ENCODE data around the gene MS4A10.
"Not testable (repeated sequence)": the region's sequence is repeated elsewhere in the genome, so short reads cannot be mapped to it uniquely, and the experiment has no call there.

MS4A10 gene

DNA sequence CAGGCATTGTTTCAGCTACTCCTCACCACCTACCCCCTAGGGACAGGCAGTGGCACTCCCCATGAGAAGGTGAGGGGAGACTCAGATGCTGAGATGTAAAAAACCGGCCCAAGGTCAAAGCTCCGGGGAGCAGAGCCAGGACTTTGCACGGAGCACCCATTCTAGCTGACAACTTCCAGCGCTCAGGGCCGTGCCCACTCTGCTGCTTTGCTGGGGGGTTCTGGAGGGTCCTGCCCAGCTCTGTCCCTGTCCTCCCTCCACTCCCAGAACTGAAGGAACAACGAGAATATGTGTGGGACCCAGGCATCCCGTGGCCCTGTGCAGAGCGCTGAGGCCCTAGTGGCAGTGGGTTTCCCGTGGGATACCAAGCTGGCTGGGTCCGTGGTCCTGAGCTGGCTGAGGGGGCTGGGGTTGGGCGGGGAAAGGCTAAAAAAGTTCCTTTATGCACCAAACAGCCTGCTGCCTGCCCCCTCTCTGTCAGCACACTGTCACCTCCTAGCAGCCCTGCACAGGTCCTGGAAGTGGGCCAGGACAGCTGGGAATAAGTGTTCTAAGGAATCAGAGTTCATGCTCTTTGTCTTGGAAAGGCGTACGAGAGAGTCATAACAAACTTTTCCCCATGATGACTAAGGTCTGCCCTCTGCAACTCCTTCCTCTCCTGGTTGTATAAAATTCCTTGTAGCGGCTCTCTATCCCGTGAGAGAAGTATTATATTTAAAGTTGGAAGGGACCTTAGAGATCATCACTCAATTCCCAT is 1.9 kb downstream of the MS4A10 start:
- no peak for DNase-seq (ENCODE audit: low read depth)

DNA sequence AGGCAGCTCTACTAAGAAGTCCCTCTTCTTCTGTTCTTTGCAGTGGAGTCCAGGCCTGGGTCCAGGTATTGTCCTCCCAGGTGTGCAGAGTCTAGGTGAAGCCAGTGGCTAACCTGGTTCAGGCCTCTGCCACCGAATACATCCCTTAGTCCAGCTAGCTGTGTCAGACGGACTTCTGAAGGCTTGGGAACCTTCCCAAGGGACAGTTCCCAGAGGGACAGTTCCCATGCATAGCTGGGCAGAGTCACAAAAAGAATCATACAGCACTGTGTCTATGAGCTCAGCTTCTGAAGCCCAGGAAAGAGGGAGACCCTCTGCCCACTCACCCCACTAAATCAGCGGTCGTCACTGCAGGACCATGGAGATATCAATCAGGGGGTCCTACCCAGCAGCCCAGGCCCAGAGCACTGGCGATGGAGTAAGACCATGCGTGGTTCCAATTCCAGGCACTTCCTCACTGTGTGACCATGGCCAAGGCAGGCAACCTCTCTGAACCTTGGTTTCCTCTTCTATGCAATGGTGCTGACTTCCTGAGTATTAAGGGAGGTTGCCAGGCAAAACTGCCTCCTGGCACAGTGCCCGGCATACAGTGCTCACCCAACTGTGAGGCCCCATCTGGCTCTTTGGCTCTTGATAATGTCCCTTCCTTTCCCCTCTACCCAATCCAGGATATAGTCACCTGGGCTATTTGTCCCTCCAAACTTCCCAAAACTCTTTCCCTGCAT is 3.4 kb downstream of the MS4A10 start:
- no peak for DNase-seq (ENCODE audit: low read depth)

DNA sequence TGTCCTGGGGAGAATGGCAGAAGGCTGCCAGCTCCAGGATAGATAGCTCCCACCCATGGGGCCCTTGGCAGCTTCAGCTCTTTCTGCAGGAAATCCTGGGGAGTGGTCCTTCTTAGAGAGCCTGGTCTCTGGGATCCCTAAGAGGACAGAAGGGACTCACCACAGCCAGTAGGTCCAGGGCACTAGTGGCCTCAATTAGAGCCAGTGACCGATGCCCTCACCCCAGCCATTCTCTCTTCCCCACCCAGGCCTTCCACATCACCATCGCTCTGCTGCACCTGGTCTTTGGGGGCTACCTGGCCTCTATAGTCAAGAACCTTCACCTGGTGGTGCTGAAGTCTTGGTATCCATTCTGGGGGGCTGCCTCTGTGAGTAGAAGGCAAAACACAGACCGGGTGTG is 5.6 kb downstream of the MS4A10 start:
- no peak for DNase-seq (ENCODE audit: low read depth)

DNA sequence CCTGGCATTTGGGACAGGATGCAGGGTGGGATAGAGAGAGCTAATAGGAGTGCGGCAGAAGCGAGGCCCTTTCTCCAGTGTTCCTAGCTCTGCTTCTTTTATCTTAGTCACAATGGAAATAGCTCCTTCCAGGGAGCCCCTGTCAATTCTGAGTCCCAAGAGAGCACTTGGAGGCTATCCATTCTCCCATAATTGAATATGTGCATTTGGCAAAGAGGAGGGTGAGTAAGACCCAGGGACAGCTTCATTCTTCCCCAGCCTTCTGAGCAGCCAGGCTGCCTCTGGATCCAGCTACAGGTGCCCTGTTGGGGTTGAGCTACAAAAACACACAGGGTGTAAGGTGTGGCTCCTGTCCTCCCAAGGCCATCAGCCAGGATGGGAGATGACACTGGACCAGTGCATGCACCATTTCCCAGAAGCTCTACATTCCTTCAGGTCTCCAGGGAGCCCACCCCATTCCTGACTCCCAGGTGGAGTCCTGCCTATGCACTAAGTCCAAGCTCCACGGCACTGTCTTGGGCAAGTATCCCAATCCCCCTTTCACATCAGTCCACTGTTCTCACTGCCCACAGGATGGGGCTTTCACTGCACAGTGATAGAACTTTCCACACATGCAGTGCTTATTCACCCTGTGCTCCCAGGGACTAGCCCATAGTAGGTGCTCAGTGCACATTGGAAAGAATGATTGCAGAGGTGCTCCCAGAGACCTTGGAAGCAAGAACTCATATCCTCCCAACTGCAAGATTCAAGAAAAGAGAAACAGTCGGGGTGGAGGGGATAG is 6.2 kb downstream of the MS4A10 start:
- no peak for DNase-seq (ENCODE audit: low read depth)

DNA sequence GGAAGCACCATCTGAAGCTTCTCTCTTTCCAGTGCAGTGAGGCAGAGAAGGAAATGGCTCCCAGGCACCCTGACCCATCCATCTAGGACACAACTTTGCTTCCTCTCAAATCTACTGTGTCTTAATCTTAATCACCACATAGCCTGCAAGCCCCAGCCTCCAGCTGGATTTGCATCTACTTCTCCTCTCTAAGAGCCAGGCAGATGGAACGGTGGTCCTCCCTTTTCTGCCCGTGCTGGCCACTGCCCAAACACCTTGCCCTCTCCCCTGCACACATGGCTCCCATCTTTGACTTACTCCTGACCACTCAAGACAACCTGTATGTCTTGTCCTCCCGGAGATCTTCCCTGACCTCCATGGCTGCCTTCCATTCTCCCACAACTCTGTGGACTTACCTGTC is 7.4 kb downstream of the MS4A10 start:
- DNase-seq (ENCODE audit: low read depth), result no peak

DNA sequence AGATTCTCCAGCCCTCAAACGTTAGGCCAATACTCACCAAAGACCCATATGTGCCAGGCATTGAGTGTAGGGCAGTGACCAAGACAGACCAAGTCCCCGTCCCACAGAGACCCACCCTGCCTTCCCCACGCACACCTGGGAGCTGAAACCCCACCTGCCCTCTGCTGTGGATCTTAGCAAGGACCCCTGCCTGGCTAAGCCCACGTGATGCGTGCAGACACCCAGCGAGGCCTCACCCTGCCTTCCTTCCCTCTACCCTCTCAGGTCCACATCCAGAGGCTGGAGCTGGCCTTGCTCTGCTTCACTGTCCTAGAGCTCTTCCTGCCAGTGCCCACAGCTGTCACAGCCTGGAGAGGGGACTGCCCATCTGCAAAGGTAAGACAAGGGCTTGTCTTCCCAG is 10.2 kb downstream of the MS4A10 start:
- DNase-seq (ENCODE audit: low read depth), result no peak

DNA sequence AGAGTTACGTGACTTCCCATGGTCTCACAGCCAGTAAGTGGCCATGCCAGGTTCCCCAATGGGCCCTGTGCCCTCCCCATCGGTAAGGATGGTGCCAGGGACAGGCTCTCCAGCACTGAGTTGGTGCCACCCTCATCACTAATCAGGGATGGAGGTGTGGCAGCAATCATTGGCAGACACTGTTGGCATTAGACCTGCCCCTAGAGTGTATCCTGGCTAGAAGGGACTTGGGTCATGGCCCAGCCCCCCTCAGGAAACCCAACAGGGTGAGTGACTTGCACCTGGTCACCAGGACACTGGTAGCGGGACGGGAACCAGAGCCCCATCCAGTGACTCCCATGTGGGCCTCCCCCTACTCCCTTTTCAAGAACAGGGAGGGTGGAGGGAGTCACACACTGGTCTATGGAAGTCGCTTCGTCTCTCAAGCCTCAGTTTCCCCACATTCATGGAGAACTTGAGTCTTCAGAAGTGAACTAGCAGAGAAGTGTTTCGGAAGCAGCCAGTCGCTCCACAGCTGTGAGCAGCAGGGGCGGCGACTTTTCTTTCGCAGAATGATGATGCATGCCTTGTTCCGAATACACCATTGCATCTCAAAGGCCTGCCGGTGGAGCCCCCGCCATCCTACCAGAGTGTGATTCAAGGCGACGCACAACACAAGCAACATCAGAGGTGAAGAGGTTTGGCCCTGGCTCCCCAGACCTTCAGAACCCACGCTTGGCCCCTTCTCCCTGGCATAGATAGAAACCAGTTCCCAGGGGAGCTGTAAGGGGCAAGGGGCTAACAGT is 12.9 kb downstream of the MS4A10 start:
- no peak for DNase-seq (ENCODE audit: low read depth)

DNA sequence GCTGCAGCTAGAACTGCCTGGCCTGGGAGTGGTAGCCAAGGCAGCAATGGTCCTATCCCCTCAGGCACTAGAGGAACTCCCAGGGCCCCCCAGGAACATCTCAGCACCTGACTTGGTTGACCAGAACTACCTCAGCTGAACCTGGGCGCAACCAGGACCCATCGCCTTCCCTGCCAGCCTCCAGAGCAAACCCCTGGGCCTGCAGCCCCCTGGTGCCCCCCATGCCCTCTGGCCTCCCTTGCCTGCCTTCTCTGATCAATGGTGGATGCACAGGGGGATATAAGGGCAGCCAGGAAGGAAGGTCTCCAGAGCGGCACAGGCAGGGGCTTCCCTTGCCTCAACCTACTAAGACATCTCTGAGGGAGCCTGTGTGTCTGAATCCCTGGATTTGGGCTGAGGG is 13.5 kb downstream of the MS4A10 start:
- DNase-seq (ENCODE audit: low read depth), result no peak

DNA sequence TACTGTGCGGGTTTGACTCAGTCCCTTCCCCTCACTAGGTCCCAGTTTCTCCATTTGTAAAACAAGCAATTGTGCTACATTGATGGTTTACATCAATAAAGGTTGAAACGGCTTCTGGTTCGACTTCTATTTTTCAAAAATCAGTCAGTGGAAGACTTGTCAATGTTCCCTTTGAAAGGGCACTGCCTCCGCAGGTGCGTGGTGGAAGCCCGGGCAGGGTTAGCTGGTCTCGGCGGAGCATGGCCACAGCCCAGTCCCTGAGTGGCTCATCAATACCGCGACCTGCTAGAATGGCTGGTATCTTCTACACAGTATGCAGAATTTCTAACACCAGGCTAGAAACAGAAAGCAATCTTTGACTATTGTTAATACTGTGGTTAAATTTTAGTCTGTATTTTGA is 16.1 kb downstream of the MS4A10 start:
- DNase-seq (ENCODE audit: low read depth), result no peak

DNA sequence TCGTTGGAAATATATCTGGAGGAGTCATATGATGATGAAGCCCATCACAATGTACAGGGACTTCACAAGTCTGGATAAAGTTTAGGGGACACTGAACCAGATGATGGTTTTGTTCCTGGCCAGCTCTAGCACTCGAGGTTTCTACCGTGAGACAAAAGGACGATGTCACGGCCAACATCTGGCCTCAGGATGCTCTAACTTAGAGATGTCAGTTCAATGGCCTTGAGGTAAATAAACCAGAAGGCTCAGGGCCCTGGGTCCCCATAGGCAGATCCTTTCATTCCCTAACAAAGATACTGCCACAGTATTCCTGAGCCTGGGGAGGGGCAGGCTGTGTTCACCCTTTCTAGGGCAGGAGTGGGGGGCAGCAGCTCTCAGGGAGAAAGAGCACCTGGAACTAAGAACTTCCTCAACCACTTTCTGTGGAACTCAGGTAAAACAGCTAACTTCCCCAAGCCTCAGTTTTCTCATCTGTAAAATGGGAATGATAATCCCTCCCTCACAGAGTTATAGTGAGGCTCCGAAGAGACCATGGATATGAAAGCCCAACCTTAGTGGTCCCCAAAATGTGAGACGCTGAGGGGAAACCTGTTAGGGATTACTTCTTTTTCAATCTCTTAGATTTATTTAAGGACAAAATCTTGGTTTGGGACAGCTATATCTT is 18.3 kb downstream of the MS4A10 start:
- no peak for DNase-seq (ENCODE audit: low read depth)

DNA sequence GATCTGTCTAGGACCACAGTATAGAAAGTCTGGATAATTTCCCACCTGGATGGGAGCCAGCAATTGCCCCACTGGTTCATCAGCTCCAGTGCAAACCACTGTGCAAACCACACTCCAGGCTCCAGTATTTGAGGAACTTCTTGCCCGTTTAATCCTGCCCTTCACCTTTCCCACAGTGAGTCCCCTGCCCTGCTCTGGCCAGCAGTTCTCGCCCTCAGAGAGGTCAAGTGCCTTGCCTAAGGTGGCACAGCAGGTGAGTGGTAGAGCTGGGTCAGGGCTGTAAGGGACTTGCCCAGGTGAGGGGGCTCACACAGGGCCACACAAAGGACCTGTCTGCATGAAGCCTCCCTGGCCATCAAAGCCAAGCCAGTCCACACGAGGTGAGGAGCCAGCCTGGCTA is 24.1 kb downstream of the MS4A10 start:
- DNase-seq (ENCODE audit: low read depth), result no peak

DNA sequence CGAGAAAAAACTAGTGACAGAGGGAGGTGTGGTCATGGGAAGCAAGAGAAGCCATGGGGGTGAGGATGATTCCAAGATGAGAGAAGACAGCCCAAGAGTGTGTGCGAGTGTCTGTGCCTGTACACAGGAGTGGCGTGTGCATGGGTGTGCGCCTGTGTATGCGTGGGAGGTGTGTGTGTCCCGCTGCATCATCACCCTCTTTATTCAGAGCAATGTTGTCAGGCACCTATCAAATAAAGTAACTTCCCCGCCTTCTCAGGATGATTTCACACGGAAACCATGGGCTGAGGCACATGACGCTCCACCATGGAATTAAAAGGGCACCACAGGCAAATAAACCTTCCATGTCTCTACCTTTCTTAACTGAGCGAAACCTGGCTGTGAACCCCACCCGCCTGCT is 24.6 kb downstream of the MS4A10 start:
- DNase-seq (ENCODE audit: low read depth), result no peak

DNA sequence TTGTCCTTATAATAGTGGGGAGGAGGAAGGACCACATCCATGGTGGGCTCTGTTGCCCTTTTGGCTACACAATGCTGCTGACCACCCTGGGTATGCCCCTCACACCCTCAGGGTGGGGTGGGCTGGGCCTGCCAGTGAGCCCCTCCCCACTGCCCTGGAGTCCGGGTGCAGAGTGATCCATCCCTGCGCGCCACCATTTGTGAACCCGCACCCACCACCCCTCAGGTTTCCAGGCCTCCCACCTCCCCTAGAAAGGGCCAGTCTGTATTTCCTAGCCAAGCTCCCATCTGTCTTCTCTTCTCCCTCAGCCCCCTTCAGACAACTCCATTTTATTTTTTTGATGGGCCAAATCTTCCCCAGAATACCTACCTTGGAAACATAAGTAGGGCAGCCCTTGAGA is 25.0 kb downstream of the MS4A10 start:
- no peak for DNase-seq (ENCODE audit: low read depth)

DNA sequence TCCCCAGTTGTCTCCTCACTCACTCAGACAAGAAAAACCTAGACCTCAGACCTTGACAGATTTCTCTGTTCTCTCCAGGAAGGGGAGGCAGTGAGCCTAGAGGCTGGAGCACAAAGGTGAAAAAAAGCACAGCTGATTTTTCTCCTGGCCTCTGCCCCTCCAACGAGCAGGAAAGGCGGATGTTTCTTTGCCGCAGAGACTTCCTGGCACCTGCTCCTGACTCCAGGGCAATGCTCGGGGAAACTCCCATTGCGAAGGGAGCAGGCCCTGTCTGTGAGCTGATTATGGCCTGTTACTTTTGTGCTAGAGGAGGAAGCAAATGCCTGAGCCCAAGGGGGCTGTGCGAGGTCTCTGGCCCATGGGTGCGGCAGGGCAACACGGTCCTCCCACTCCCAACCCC is 25.4 kb downstream of the MS4A10 start:
- DNase-seq (ENCODE audit: low read depth), result no peak

DNA sequence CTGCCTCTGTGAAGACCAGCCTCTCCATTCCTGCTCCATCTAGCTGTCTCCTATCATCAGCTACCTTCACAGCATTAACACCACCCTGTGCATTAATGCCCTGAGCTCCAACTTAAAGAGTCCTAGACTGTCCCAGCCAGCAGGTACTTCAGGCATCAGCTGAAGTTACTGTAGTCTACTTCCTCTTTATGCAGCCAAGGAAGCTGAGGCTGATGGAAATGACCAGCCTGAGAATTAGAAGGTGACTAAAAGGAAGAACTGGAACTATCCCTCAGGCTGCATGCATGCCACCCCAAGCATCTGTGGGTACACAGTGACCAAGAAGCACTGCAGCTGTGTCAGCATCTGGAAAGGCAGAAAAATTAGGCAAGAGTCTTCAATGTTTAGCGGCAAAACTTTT is 28.2 kb downstream of the MS4A10 start:
- DNase-seq (ENCODE audit: low read depth), result no peak

DNA sequence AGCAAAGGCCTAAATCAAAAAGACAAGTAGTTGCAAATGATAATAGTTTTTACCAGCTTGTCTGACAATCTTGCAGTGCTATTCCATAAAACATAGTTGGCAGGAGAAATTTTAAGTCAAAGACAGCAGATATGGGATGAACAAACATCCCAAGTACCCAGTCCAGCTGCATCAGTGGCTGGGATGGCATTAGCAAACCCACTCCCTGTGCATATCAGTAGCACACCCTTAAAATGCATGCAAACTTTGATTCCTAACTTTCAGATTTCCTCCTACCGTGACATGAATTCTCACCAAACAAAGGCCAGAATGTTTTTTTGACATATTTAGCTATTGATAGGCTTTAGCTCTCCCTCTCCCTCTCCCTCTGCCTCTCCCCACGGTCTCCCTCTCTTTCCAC is 29.0 kb downstream of the MS4A10 start:
- no peak for DNase-seq (ENCODE audit: low read depth)

DNA sequence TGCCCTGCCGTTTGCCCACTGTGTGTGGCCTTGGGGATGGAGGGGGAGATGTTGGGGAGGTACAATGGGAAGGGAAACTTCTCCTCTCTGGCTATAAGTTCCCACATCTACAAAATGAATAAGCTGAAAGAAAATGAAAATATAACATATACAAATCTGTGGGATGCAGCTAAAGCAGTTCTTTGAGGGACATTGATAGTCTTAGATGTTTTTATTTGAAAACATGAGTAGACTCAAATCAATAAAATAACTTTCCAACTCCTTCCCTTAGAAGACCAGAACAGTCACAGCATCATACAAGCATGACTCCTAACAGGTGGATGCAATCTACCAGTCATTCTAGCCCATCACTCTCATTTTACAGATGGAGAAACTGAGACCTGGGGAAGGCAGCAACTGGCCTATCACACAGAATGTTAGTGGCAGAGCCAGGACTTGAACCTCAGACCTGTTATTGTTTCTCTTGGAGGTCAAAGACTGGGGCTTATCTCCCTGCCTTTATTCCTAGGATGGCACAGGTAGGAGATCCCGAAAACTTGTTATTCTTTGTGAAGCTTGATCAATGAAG is 31.5 kb downstream of the MS4A10 start:
- no peak for DNase-seq (ENCODE audit: low read depth)

DNA sequence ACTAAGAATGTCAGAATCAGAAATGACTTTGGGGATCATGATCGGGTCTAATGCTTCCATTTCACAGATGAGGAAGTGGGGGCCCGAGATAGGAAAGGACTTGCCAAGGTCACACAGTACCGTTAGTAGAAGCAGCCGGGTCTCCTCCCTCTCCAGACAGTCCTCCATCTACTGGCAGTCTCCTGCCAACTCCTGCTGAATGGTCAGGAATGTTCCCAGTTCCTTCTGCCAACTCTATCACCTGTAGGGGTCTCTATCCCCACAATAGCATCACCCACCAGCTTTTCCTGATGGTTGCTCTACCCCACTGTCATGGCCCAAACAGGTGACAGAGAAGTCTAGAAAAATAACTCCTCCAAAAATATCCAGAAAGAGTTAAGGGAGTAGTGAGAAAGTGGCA is 32.9 kb downstream of the MS4A10 start:
- DNase-seq (ENCODE audit: low read depth), result no peak

DNA sequence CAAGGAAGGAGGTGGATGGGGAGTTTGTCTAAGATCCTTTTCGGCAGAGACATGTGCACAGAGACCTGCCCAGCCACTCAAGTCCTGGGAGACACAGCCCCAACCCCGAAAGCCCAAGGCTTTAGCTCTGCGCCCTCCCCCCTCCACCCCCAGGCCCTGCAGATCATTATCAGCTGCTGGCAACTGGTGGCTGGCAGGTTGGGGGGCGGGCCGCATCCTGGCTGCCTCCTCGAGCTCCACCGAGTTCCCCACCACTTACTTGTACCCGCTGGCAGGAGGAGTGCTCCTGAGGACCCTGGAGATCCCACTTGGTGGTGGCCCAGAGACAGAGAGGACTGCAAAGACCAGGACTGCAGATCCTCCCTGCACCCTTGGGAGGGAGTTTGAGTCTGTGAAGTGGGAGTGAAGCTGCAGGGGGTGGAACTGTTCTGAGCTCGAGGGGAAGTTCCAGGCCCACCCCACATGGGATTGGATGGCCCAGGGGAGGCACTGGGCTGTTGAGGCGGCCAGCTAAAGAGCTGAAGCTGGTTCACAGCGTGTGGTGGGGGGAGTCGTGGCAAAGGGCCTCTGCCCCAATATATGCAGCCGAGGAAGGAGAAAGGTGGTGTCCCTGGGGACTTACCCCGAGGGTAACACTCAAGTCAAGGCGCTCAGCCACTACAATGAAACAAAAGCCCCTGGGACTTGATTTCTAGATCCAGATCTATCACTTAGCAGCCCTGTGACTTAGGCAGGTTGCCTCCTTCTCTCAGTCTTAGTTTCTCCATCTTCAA is 36.9 kb downstream of the MS4A10 start:
- DNase-seq (ENCODE audit: low read depth), result no peak

DNA sequence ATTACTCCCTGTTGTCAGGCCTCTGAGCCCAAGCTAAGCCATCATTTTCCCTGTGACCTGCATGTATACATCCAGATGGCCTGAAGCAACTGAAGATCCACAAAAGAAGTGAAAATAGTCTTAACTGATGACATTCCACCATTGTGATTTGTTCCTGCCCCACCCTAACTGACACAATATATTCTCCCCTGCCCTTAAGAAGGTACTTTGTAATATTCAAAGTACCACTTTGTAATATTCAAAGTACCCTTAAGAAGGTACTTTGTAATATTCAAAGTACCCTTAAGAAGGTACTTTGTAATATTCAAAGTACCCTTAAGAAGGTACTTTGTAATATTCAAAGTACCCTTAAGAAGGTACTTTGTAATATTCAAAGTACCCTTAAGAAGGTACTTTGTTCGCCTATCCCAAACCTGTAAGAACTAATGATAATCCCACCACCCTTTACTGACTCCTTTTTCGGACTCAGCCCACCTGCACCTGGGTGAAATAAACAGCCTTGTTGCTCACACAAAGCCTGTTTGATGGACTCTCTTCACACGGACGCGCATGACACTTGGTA is 38.7 kb downstream of the MS4A10 start:
- DNase-seq (ENCODE audit: low read depth), result not testable (repeated sequence)

All from stimulated activated CD8-positive, alpha-beta memory T cell treated with anti-CD3 and anti-CD28 coated beads, Interleukin-4, amount 100 ng/mL, for 24 hours (primary cell).